Endothelial cell of umbilical vein (primary cell): Measurements from ENCODE around the gene MTG2. TPM values are rescaled to one million over a fixed set of nuclear protein-coding genes. Genes with fewer than 3 reads are reported as not detected.

Experiments
- BruUV-seq: library from RNA; stranded (reverse); fragments of 400-500 nt; replicated peaks from 2 replicates; lab custom pipeline; 2021; lab: Mats Ljungman, UMichigan
- CTCF ChIA-PET: fragments of 300-600, 350-600 bp; sonication (Branson Sonifier 250); formaldehyde crosslinking; loops from one replicate; lab custom pipeline; 2021; ENCODE audit warnings: antibody characterized with exemption, inconsistent platforms; lab: Charles Lee
- POLR2A ChIA-PET: fragments of 300-600, 350-600 bp; sonication (Branson Sonifier 250); formaldehyde crosslinking; loops from one replicate; lab custom pipeline; 2021; ENCODE audit warnings: antibody characterized with exemption, inconsistent platforms; lab: Charles Lee
- DNase-seq: peaks from one replicate; pipeline ENCODE4 v3.0.0-alpha.2; 2011; ENCODE audit warnings: low read depth, low spot score
- FAIRE-seq: peaks from 2 replicates; lab custom pipeline; 2011; peaks lifted over from hg19 to GRCh38; lab: Jason Lieb, UNC
- H2AFZ ChIP-seq: 2 replicates; pipeline ENCODE4 v1.6.0; 2012; ENCODE audit warnings: low read depth, low read length, control low read depth, inconsistent platforms
- H3K27ac ChIP-seq: 2 replicates; pipeline ENCODE4 v1.5.1; 2011; ENCODE audit warnings: low read depth, mild to moderate bottlenecking, control low read depth, low read length, moderate library complexity; ENCODE audit not compliant: insufficient read depth
- H3K27me3 ChIP-seq, 2 experiments: 2 replicates each; pipeline versions ENCODE4 v1.6.0 to v1.6.1; 2011; ENCODE audit warnings: low read length in 2 of 2, mixed read lengths in 1 of 2; ENCODE audit not compliant: control insufficient read depth in 2 of 2, insufficient read depth in 2 of 2
- H3K36me3 ChIP-seq, 2 experiments: 2 replicates in 1 of 2; 3 replicates in 1 of 2; pipeline ENCODE4 v1.5.1; 2011; ENCODE audit warnings: low read length in 2 of 2, mild to moderate bottlenecking in 1 of 2, moderate library complexity in 1 of 2; ENCODE audit not compliant: control insufficient read depth in 2 of 2, insufficient read depth in 2 of 2; ENCODE audit errors: extremely low read depth in 1 of 2
- H3K4me1 ChIP-seq: 3 replicates; pipeline ENCODE4 v1.5.1; 2011; ENCODE audit warnings: mild to moderate bottlenecking, low read length; ENCODE audit not compliant: control insufficient read depth, insufficient read depth; ENCODE audit errors: extremely low read depth
- H3K4me2 ChIP-seq: 2 replicates; pipeline ENCODE4 v1.6.1; 2011; ENCODE audit warnings: low read length, control low read depth, mixed read lengths; ENCODE audit not compliant: insufficient read depth
- H3K4me3 ChIP-seq, 3 experiments: fragments of 200-600 bp in 1 of 3; sonication (generic), shearing (Covaris generic) in 1 of 3; replicated peaks in 1 of 3; 2 replicates each; pipeline ENCODE4 v1.5.1; 2011 to 2016; ENCODE audit warnings: control low read depth in 3 of 3, low read length in 3 of 3, mild to moderate bottlenecking in 2 of 3, inconsistent platforms in 1 of 3, low read depth in 1 of 3, moderate library complexity in 1 of 3; ENCODE audit not compliant: insufficient read depth in 1 of 3
- H3K79me2 ChIP-seq: 2 replicates; pipeline ENCODE4 v1.6.0; 2012; ENCODE audit warnings: low read length, inconsistent platforms; ENCODE audit not compliant: control insufficient read depth, insufficient read depth
- H3K9ac ChIP-seq: replicated peaks from 2 replicates; pipeline ENCODE3; 2011; ENCODE audit warnings: low read length, control low read depth; ENCODE audit not compliant: insufficient read depth; ENCODE audit errors: extremely low read depth
- H3K9me1 ChIP-seq: replicated peaks from 3 replicates; pipeline ENCODE4 v1.6.0; 2011; ENCODE audit warnings: mild to moderate bottlenecking, low read length; ENCODE audit not compliant: control insufficient read depth, insufficient read depth; ENCODE audit errors: extremely low read depth
- H3K9me3 ChIP-seq: replicated peaks from 2 replicates; pipeline ENCODE4 v1.5.1; 2012; ENCODE audit warnings: low read length, inconsistent platforms; ENCODE audit not compliant: control insufficient read depth, insufficient read depth
- H4K20me1 ChIP-seq: replicated peaks from 2 replicates; pipeline ENCODE3; 2011; ENCODE audit warnings: mild to moderate bottlenecking, low read length; ENCODE audit not compliant: control insufficient read depth, insufficient read depth; ENCODE audit errors: extremely low read depth
- CTCF ChIP-seq, 2 donors: IDR thresholded peaks; 1 replicate in 1 of 2; 2 replicates in 1 of 2; pipeline ENCODE4 v1.5.1; 2011; ENCODE audit warnings: low read length in 2 of 2, mild to moderate bottlenecking in 2 of 2, moderate library complexity in 2 of 2, control low read depth in 1 of 2, inconsistent platforms in 1 of 2, low read depth in 1 of 2; ENCODE audit not compliant: insufficient read depth in 1 of 2; ENCODE audit errors: extremely low read depth in 1 of 2
- EZH2 ChIP-seq: IDR thresholded peaks from 2 replicates; pipeline ENCODE4 v1.6.1; 2012; ENCODE audit warnings: borderline replicate concordance, low read depth, mild to moderate bottlenecking, moderate library complexity, low read length, inconsistent platforms; ENCODE audit not compliant: severe bottlenecking
- JUN ChIP-seq: IDR thresholded peaks from 2 replicates; pipeline ENCODE4 v1.6.1; 2011; ENCODE audit warnings: borderline replicate concordance, low read depth; ENCODE audit not compliant: insufficient read length, insufficient read depth
- POLR2A ChIP-seq: IDR thresholded peaks from 2 replicates; pipeline ENCODE4 v1.6.1; 2012; ENCODE audit warnings: low read depth, mild to moderate bottlenecking, control low read depth, low read length
- POLR2AphosphoS5 ChIP-seq: IDR thresholded peaks from 2 replicates; pipeline ENCODE4 v1.6.1; 2012; ENCODE audit warnings: low read depth, mild to moderate bottlenecking, control low read depth, low read length, moderate library complexity; ENCODE audit not compliant: insufficient read depth
- dilution Hi-C: fragments of 300-500 bp; cut with MboI; formaldehyde crosslinking; loops from one replicate; pipeline ENCODE4 v1.15.0; 2019; ENCODE audit warnings: low sequenced_read_pairs; ENCODE audit not compliant: extremely low pct_ligation_motif_present
- intact Hi-C: fragments of 100-400 bp; cut with micrococcal nuclease; formaldehyde crosslinking; loops from one replicate; pipeline ENCODE4 v1.10.0; 2022
- polyA plus RNA-seq, 4 experiments: library from polyadenylated mRNA; depleted of rRNA in 3 of 4; stranded (reverse) in 3 of 4; unstranded in 1 of 4; fragments of >200 nt; gene quantifications; 2 replicates each; pipeline versions ENCODE4 v1.2.1 to v1.2.3, GENCODE V29; 2011 to 2012; ENCODE audit warnings: missing spikeins in 1 of 4
- total RNA-seq: library from RNA; stranded (reverse); gene quantifications from 2 replicates; pipeline ENCODE4 v1.2.3, GENCODE V29; 2021
- TF ChIP-seq, protein P1 (sequence below): IDR thresholded peaks from 2 replicates; pipeline ENCODE4 v1.6.1; 2011; ENCODE audit not compliant: insufficient read depth, insufficient read length

The MTG2 gene
- total and polyA plus RNA-seq, 2 donors (not counting 3 experiments of a cell fraction or from before 2014, with no cell fraction given) = 19.9 to 31.6 TPM

DNA sequence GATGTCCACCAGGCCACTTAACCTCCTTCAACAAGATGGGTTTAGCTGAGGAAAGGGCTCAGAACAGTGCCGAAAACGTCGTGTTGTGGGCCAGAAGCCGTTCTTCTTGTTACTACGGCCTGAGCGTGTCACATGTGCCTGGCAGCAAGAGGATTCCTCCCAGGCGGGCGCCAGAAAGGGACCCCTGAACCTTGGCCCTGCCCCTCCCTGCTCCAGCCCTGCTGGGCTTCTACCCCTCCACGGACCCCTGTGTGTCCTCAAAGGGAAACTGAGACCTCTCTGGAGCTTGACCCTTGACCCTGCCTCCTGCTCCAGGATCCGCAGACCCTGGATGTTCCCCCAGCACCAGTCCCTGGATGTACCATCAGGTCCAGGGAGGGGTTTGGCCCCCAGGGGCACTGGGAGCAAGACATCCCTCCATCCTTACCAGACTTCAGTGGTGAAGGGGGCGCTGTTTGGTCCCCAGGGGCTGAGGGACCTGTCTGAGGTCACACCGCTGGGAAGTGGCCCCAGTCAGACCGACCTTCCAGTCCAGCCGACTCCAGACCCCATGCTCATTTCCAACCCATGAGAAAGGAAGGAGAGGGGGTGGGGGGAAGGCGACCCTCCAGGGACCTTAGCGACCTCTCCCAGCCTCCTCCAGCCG is 27.1 kb downstream of the MTG2 start:
- TF ChIP-seq JUN (no peak), POLR2A (no peak), EZH2 (no peak), POLR2AphosphoS5 (no peak), CTCF (IDR thresholded peaks at IDR 0.05; ENCODE audit: extremely low read depth in 1 of 2, insufficient read depth in 1 of 2, low read depth in 1 of 2, low read length in 2 of 2) (no peak)
- no peak overlapping the region for H3K4me3 ChIP-seq
- H2AFZ ChIP-seq = no peak overlapping the region
- no peaks in the 10 kb centered on the region for H3K27me3 ChIP-seq
- FAIRE-seq (no peak), DNase-seq (no peak)
- CTCF ChIA-PET = interaction anchor here (0.8 kb wide), 1 partner anchor 25 kb away, joined by 3 read pairs; no protein-coding TSS in a partner anchor
- intact Hi-C loops (no loop called here), dilution Hi-C loops (no loop called here)
- H3K36me3 ChIP-seq = no peaks in the 10 kb centered on the region
- H3K9me1 ChIP-seq = no peaks in the 10 kb centered on the region
- H3K27ac ChIP-seq = no peak overlapping the region
- no peaks in the 10 kb centered on the region for H3K79me2 ChIP-seq
- no TSS peak for BruUV-seq
- POLR2A ChIA-PET = no interaction called here
- no peaks in the 10 kb centered on the region for H4K20me1 ChIP-seq
- no peaks in the 10 kb centered on the region for H3K9me3 ChIP-seq
- no peak overlapping the region for H3K4me2 ChIP-seq
- no peak overlapping the region for H3K9ac ChIP-seq
- no peaks in the 10 kb centered on the region for H3K4me1 ChIP-seq

DNA sequence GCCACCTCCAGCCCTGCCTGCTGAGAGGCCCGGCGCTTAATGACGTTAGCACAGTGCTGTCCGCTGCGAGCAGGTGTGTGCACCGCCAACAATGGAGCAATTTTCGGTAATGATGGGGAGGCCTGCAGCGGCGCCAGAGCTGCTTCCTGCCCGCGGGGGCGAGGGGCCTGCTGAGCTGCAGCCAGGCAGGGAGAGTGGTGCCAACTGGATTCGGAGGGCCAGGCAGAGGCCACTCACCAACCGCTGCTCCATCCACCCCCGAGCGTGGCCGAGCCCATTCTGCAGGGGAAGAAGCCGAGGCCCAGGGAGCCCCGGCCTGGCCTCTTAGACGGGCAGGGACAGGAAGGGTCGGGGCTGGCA is 27.6 kb downstream of the MTG2 start:
- no peak for TF ChIP-seq POLR2A
- TF ChIP-seq, protein P1, sequence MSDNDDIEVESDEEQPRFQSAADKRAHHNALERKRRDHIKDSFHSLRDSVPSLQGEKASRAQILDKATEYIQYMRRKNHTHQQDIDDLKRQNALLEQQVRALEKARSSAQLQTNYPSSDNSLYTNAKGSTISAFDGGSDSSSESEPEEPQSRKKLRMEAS = no peak
- no peak for TF ChIP-seq POLR2AphosphoS5
- TF ChIP-seq EZH2 = no peak
- no peak for TF ChIP-seq JUN
- H3K27me3 ChIP-seq = no peaks in the 10 kb centered on the region
- H3K4me1 ChIP-seq = no peaks in the 10 kb centered on the region
- H2AFZ ChIP-seq = no peak overlapping the region
- H3K9me3 ChIP-seq = no peaks in the 10 kb centered on the region
- no peaks in the 10 kb centered on the region for H4K20me1 ChIP-seq
- POLR2A ChIA-PET = no interaction called here
- no peak overlapping the region for H3K4me3 ChIP-seq
- CTCF ChIA-PET = no interaction called here
- no peak overlapping the region for H3K4me2 ChIP-seq
- intact Hi-C loops (no loop called here), dilution Hi-C loops (no loop called here)
- no TSS peak for BruUV-seq
- FAIRE-seq (no peak), DNase-seq (no peak)
- no peak overlapping the region for H3K9ac ChIP-seq
- no peaks in the 10 kb centered on the region for H3K36me3 ChIP-seq
- H3K9me1 ChIP-seq = no peaks in the 10 kb centered on the region
- no peaks in the 10 kb centered on the region for H3K79me2 ChIP-seq
- no peak overlapping the region for H3K27ac ChIP-seq
